Tibial nerve (tissue), 4 donors: ENCODE measurements around the gene GALNTL6. TPM values are rescaled to one million over a fixed set of nuclear protein-coding genes. Genes with fewer than 3 reads are reported as not detected.
"Not testable (repeated sequence)": the region's sequence is repeated elsewhere in the genome, so short reads cannot be mapped to it uniquely, and the experiment has no call there.

ENCODE experiments used
- DNase-seq, 2 donors: peaks; one replicate each; pipeline ENCODE4 v3.0.0-alpha.2; 2019; ENCODE audit warnings: low spot score in 2 of 2
- H3K27ac ChIP-seq, 4 donors: fragments of 200-600 bp; sonication (generic) in 3 of 4; one replicate each; pipeline ENCODE4 v1.5.1; 2017 to 2019; ENCODE audit warnings: mild to moderate bottlenecking in 1 of 4
- H3K27me3 ChIP-seq, 2 donors: fragments of 200-600 bp; sonication (generic) in 1 of 2; one replicate each; pipeline versions ENCODE4 v1.5.1 to v1.6.0; 2017 to 2019
- H3K36me3 ChIP-seq, 3 donors: fragments of 200-600 bp; sonication (generic); one replicate each; pipeline ENCODE4 v1.5.1; 2018 to 2019
- H3K4me1 ChIP-seq, 4 donors: fragments of 200-600 bp; sonication (generic) in 3 of 4; one replicate each; pipeline ENCODE4 v1.5.1; 2017 to 2019
- H3K4me3 ChIP-seq, 4 donors: fragments of 200-600 bp; sonication (generic) in 3 of 4; one replicate each; pipeline ENCODE4 v1.5.1; 2017 to 2019; ENCODE audit warnings: mild to moderate bottlenecking in 1 of 4, moderate library complexity in 1 of 4
- H3K9me3 ChIP-seq, 4 donors: fragments of 200-600 bp; sonication (generic) in 3 of 4; one replicate each; pipeline ENCODE4 v1.5.1; 2017 to 2019
- CTCF ChIP-seq, 5 experiments: fragments of 200-600 bp in 3 of 5; fragments of 450-650 bp in 2 of 5; sonication (generic) in 3 of 5; IDR thresholded peaks; one replicate each; pipeline ENCODE4 v1.5.1; 2016 to 2019; ENCODE audit warnings: antibody characterized with exemption in 5 of 5, mild to moderate bottlenecking in 3 of 5, moderate library complexity in 2 of 5
- EP300 ChIP-seq, 2 donors: sonication (generic); formaldehyde crosslinking; IDR thresholded peaks; one replicate each; pipeline ENCODE4 v1.6.1; 2017; ENCODE audit warnings: antibody characterized with exemption in 2 of 2, mild to moderate bottlenecking in 1 of 2
- POLR2A ChIP-seq, 2 donors: fragments of 450-650 bp; IDR thresholded peaks; one replicate each; pipeline ENCODE4 v1.6.1; 2017; ENCODE audit warnings: antibody characterized with exemption in 2 of 2, mild to moderate bottlenecking in 2 of 2, moderate library complexity in 2 of 2
- WGBS, 2 donors: methylation state at CpG; one replicate each; pipeline ENCODE4 v1.1.5; 2018; 5-methylcytosine and 5-hydroxymethylcytosine counted together
- total RNA-seq, 4 donors: library from RNA; depleted of rRNA; stranded (reverse); fragments of >200 nt; gene quantifications; one replicate each; pipeline ENCODE4 v1.1.0, GENCODE V29; 2016

GALNTL6 gene
- total RNA-seq, 4 donors from 2014 or later: not detected

GRCh38 chr4:172975651-172976229 is 1162.5 kb downstream of the GALNTL6 start:
- 90 to 93% methylated on average over 12 to 14 of the region's 14 CpGs for WGBS, 2 donors
- Histone ChIP-seq H3K36me3 (no peaks in the 10 kb centered on the region), H3K4me3 (no peak overlapping the region), H3K27ac (no peak overlapping the region), H3K9me3 (peaks cover 0 to 2% (median 0%) of the 10 kb centered on the region in 4 donors), H3K4me1 (no peaks in the 10 kb centered on the region), H3K27me3 (no peaks in the 10 kb centered on the region)
- TF ChIP-seq CTCF (IDR thresholded peaks at IDR 0.05): no peak
- no peak for TF ChIP-seq POLR2A (IDR thresholded peaks at IDR 0.05)
- TF ChIP-seq EP300 (IDR thresholded peaks at IDR 0.05): no peak
- DNase-seq: no peak

GRCh38 chr4:172977491-172978041 is 1164.4 kb downstream of the GALNTL6 start:
- not testable (repeated sequence) for H3K4me1 ChIP-seq, H3K36me3 ChIP-seq, H3K9me3 ChIP-seq, H3K27ac ChIP-seq, DNase-seq, H3K27me3 ChIP-seq, H3K4me3 ChIP-seq
- 90 to 91% methylated on average over 4 of the region's 4 CpGs for WGBS, 2 donors

- 72 to 81% methylated on average over 4 of the region's 4 CpGs for WGBS, 2 donors
- TF ChIP-seq CTCF (IDR thresholded peaks at IDR 0.05) (no peak), POLR2A (IDR thresholded peaks at IDR 0.05) (no peak), EP300 (IDR thresholded peaks at IDR 0.05) (no peak)
- Histone ChIP-seq H3K9me3 (peaks cover 0 to 3% (median 0%) of the 10 kb centered on the region in 4 donors), H3K4me1 (no peaks in the 10 kb centered on the region), H3K27me3 (no peaks in the 10 kb centered on the region), H3K27ac (no peak overlapping the region), H3K36me3 (no peaks in the 10 kb centered on the region), H3K4me3 (no peak overlapping the region)
- DNase-seq: no peak
Measured at GRCh38 chr4:172978848-172979247, 1165.6 kb downstream of the GALNTL6 start.

GRCh38 chr4:172979332-172979731 is 1166.1 kb downstream of the GALNTL6 start:
- TF ChIP-seq EP300 (IDR thresholded peaks at IDR 0.05) (no peak), CTCF (IDR thresholded peaks at IDR 0.05) (no peak), POLR2A (IDR thresholded peaks at IDR 0.05) (no peak)
- H3K36me3 ChIP-seq: no peaks in the 10 kb centered on the region
- H3K27me3 ChIP-seq: no peaks in the 10 kb centered on the region
- WGBS, 2 donors: 85 to 87% methylated on average over 1 of the region's 1 CpG
- H3K4me3 ChIP-seq: no peak overlapping the region
- H3K4me1 ChIP-seq: no peaks in the 10 kb centered on the region
- no peak overlapping the region for H3K27ac ChIP-seq
- no peak for DNase-seq
- peaks cover 0 to 3% (median 0%) of the 10 kb centered on the region in 4 donors for H3K9me3 ChIP-seq

- DNase-seq: no peak
- Histone ChIP-seq H3K36me3 (no peaks in the 10 kb centered on the region), H3K27me3 (no peaks in the 10 kb centered on the region), H3K4me1 (no peaks in the 10 kb centered on the region), H3K27ac (no peak overlapping the region), H3K4me3 (no peak overlapping the region), H3K9me3 (peaks cover 0 to 3% (median 0%) of the 10 kb centered on the region in 4 donors)
- 90 to 96% methylated on average over 3 of the region's 3 CpGs for WGBS, 2 donors
- no peak for TF ChIP-seq CTCF (IDR thresholded peaks at IDR 0.05)
- TF ChIP-seq EP300 (IDR thresholded peaks at IDR 0.05): no peak
- no peak for TF ChIP-seq POLR2A (IDR thresholded peaks at IDR 0.05)
Measured at GRCh38 chr4:172980219-172980618, 1167.0 kb downstream of the GALNTL6 start.
